ENCODE results near the gene SMPD3.

DNA sequence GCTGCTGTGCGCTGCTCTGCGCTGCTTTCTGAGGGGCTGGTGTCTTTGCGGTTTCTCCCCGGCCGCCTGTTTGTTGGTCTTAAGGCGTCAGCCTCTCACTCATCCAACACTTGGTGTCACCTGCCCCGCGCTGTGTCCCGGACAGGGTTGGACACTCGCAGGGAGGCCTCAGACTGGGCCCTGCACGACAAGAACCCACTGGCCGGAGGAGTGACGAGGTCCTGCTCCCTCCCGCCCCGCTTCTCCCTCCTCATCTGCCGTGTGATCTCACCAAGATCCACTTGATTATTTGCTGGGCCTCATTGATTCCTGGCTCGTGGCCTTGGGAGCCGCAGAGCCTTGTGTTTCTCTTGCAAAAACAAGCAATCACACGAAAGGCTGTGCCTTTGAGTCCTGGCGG is 80.9 kb downstream of the SMPD3 start:
- no peak for TF ChIP-seq POLR2A (IDR thresholded peaks at IDR 0.05)
- TF ChIP-seq, protein P1, sequence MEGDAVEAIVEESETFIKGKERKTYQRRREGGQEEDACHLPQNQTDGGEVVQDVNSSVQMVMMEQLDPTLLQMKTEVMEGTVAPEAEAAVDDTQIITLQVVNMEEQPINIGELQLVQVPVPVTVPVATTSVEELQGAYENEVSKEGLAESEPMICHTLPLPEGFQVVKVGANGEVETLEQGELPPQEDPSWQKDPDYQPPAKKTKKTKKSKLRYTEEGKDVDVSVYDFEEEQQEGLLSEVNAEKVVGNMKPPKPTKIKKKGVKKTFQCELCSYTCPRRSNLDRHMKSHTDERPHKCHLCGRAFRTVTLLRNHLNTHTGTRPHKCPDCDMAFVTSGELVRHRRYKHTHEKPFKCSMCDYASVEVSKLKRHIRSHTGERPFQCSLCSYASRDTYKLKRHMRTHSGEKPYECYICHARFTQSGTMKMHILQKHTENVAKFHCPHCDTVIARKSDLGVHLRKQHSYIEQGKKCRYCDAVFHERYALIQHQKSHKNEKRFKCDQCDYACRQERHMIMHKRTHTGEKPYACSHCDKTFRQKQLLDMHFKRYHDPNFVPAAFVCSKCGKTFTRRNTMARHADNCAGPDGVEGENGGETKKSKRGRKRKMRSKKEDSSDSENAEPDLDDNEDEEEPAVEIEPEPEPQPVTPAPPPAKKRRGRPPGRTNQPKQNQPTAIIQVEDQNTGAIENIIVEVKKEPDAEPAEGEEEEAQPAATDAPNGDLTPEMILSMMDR (IDR thresholded peaks at IDR 0.05): peak in 1 of 6 experiments; percentile 8
